ENCODE results near the gene MIB1.

MIB1 gene

DNA sequence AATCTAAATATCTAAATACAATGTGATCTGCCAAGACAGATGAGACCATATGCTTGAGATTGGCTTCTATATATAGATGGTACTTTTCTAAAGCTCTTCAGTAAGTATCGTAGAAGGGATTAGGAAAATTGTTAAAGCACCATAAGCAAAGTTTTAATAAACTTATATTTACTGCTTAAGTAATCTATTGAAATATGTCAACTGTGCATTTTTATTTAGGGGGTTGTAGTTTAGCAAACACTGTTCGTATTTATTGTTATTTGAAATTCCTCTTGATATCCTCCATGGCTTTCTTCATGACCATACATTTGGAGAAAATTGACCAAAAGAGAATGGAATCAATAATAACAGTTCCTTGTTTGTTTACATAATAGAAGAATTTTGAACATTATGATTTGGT is 102.7 kb downstream of the MIB1 start:
- intact Hi-C loops (cut with DNase I; ENCODE audit: low total_unique reads), result no loop called here
- TF ChIP-seq, protein P1, sequence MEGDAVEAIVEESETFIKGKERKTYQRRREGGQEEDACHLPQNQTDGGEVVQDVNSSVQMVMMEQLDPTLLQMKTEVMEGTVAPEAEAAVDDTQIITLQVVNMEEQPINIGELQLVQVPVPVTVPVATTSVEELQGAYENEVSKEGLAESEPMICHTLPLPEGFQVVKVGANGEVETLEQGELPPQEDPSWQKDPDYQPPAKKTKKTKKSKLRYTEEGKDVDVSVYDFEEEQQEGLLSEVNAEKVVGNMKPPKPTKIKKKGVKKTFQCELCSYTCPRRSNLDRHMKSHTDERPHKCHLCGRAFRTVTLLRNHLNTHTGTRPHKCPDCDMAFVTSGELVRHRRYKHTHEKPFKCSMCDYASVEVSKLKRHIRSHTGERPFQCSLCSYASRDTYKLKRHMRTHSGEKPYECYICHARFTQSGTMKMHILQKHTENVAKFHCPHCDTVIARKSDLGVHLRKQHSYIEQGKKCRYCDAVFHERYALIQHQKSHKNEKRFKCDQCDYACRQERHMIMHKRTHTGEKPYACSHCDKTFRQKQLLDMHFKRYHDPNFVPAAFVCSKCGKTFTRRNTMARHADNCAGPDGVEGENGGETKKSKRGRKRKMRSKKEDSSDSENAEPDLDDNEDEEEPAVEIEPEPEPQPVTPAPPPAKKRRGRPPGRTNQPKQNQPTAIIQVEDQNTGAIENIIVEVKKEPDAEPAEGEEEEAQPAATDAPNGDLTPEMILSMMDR (IDR thresholded peaks at IDR 0.05), result no peak

DNA sequence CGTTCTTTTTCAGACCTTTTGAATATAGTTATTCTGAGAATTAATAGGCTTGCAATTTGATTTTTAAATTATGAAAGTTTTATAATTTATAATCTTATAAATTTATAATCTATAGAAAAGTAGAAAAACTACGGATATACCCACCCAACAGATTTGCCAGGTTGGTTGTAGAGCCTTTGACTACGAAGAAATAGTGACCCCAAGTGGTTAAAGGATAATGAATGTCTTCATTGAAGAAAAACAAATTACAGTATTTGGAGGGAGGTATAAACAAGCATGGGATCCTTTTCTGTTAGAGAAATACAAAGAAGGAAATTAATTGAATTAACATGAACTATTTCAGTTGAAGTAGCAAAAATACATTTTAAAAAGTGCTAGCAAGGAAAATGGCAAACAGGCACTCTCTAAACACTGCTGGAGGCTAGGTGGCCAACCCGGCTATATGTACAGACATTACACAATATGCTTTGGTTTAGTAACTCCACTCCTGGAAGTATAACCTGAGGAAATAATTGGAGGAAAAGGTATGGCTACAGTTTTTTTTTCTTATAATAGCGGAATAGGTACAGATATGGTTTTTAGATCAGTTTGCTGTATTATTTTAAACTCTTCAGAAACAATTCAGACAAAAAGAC is 110.9 kb downstream of the MIB1 start:
- H3K4me1 ChIP-seq, result no peaks in the 10 kb centered on the region
- intact Hi-C loops (cut with DNase I; ENCODE audit: low total_unique reads), result no loop called here
- no peak overlapping the region for H3K4me3 ChIP-seq
- DNase-seq, result no peak
- H3K36me3 ChIP-seq, result peaks cover 16 to 27% (median 27%) of the 10 kb centered on the region in 3 donors
- H3K9me3 ChIP-seq, result no peaks in the 10 kb centered on the region
- H3K27ac ChIP-seq, result no peak overlapping the region
- H3K27me3 ChIP-seq, result no peaks in the 10 kb centered on the region
- TF ChIP-seq, protein P1 (IDR thresholded peaks at IDR 0.05), result peak; percentile 29 to 54

More for the DNA sequence above, 102.7 kb downstream of the MIB1 start:
- no peak overlapping the region for H3K27ac ChIP-seq
- no peaks in the 10 kb centered on the region for H3K9me3 ChIP-seq
- no peak overlapping the region for H3K4me3 ChIP-seq
- H3K27me3 ChIP-seq, result no peaks in the 10 kb centered on the region
- DNase-seq, result no peak
- no peaks in the 10 kb centered on the region for H3K4me1 ChIP-seq
- H3K36me3 ChIP-seq, result peaks cover 47 to 75% (median 60%) of the 10 kb centered on the region in 3 donors

DNA sequence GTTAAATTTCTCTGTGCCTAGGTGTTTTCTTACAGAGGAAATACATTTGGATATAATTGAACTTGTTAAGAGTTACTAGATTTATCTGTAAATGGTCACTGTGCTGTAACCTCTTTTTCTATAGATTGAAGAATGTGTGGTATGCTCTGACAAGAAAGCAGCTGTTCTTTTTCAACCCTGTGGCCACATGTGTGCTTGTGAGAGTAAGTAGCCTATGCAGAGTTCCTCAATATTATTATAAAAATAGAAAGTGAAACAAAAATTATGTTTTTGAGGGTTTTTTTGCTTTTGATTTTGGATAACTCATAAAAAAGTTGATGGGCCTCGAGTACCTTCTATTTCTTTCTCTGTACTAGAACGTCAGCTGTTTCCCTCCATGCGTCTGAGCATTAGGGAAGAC is 112.4 kb downstream of the MIB1 start:
- no peak for DNase-seq
- H3K4me1 ChIP-seq, result no peaks in the 10 kb centered on the region
- intact Hi-C loops (cut with DNase I; ENCODE audit: low total_unique reads), result no loop called here
- H3K36me3 ChIP-seq, result peaks cover 12 to 25% (median 23%) of the 10 kb centered on the region in 3 donors
- TF ChIP-seq, protein P1 (IDR thresholded peaks at IDR 0.05), result no peak
- no peak overlapping the region for H3K4me3 ChIP-seq
- no peaks in the 10 kb centered on the region for H3K27me3 ChIP-seq
- no peak overlapping the region for H3K27ac ChIP-seq
- H3K9me3 ChIP-seq, result no peaks in the 10 kb centered on the region

DNA sequence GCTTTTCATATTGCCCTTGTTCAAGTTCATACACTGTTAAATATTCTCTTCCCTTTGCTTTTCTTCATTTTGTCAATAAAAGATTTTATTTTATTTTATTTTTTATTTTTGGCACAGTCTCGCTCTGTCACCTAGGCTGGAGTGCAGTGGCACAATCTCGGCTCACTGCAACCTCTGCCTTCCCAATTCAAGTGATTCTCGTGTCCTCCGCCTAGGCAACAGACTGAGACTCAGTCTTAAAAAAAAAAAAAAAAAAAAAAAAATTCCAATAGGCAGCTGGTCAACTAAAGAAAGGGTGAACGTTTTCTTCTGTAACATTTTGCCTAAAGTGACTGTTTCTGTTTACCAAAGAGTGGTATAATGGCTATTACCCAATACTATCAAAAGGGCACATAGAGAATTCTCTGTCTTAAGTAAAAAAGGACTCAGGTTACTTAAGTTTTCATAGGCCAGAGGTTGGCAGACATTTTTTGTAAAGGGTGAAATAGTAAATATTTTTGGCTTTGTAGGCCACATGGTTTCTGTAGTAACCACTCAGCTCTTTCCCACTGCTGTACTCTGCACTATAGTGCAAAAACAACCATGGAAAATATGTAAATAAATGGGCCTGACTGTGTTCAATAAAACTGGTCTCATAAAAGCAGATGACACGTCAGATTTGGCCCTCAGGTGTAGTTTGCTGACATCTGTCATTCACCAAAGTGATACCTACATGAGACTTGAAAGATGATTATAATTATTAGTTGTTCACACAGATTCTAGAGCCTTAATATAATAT is 113.4 kb downstream of the MIB1 start:
- intact Hi-C loops (cut with DNase I; ENCODE audit: low total_unique reads), result no loop called here

DNA sequence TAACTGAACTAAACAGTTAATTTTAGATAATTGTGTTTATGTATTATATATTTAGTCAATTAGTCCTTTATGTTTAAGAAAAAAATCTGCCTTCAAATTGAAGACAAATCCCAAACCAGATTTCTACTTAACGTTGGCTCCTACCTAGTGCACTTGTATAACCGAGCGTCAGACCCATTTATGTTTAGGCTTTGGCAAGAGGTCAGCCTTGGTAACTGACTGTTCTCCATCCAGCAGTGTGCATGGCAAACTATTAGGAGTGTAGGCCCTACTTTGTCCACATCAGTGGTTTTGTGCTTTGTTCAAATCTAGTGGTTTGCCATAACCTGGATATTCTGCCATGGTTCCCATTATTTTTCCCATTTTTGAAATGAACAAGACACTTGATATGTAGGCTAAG is 114.8 kb downstream of the MIB1 start:
- Histone ChIP-seq H3K27ac (no peak overlapping the region), H3K9me3 (no peaks in the 10 kb centered on the region), H3K27me3 (no peaks in the 10 kb centered on the region), H3K4me3 (no peak overlapping the region), H3K4me1 (no peaks in the 10 kb centered on the region), H3K36me3 (peaks cover 23 to 42% (median 41%) of the 10 kb centered on the region in 3 donors)
- TF ChIP-seq, protein P1 (IDR thresholded peaks at IDR 0.05), result no peak
- intact Hi-C loops (cut with DNase I; ENCODE audit: low total_unique reads), result no loop called here
- no peak for DNase-seq

More for the DNA sequence above, 113.4 kb downstream of the MIB1 start:
- Histone ChIP-seq H3K36me3 (peaks cover 19 to 29% (median 29%) of the 10 kb centered on the region in 3 donors), H3K9me3 (no peaks in the 10 kb centered on the region), H3K27me3 (no peaks in the 10 kb centered on the region), H3K4me1 (no peaks in the 10 kb centered on the region), H3K4me3 (no peak overlapping the region), H3K27ac (no peak overlapping the region)
- TF ChIP-seq, protein P1 (IDR thresholded peaks at IDR 0.05), result no peak
- DNase-seq, result no peak
